Esophagus squamous epithelium (tissue), 4 donors: Measurements from ENCODE around the gene OSBPL5.

Experiments
- CTCF ChIP-seq, 6 experiments: fragments of 450-650 bp in 4 of 6; fragments of 200-600 bp in 2 of 6; sonication (generic) in 2 of 6; IDR thresholded peaks; one replicate each; pipeline ENCODE4 v1.5.1; 2016 to 2019; ENCODE audit warnings: antibody characterized with exemption in 6 of 6, mild to moderate bottlenecking in 4 of 6, moderate library complexity in 4 of 6
- POLR2A ChIP-seq, 4 donors: fragments of 450-650 bp; IDR thresholded peaks; one replicate each; pipeline ENCODE4 v1.6.1; 2017; ENCODE audit warnings: antibody characterized with exemption in 4 of 4, mild to moderate bottlenecking in 4 of 4, moderate library complexity in 3 of 4

- TF ChIP-seq CTCF (IDR thresholded peaks at IDR 0.05) (no peak), POLR2A (IDR thresholded peaks at IDR 0.05) (no peak)
These were observed 127.2 kb downstream of the OSBPL5 start for GRCh38 chr11:3037945-3038271.
